ENCODE results near the gene ARPP21.

ARPP21 gene

GRCh38 chr3:35648347-35648746 is 9.0 kb downstream of the ARPP21 start:
- no peaks in the 10 kb centered on the region for H4K20me1 ChIP-seq (ENCODE audit: insufficient read depth, low read length, poor library complexity, severe bottlenecking)
- peak overlapping the region; percentile 56 for H3K9ac ChIP-seq (ENCODE audit: low read depth, low read length, poor library complexity, severe bottlenecking)
- H3F3A ChIP-seq (ENCODE audit: low read depth): no peaks in the 10 kb centered on the region
- H3K36me3 ChIP-seq (ENCODE audit: insufficient read depth, low read length): no peaks in the 10 kb centered on the region
- peaks cover 12% of the 10 kb centered on the region; the same call in 1 of the 2 replicates for H3K79me2 ChIP-seq (ENCODE audit: insufficient read depth, low read length)
- no peaks in the 10 kb centered on the region for H3K9me3 ChIP-seq (ENCODE audit: insufficient read depth, low read depth, low read length)
- peaks cover 71% of the 10 kb centered on the region for H3K4me1 ChIP-seq (ENCODE audit: insufficient read depth, low read length, poor library complexity, severe bottlenecking)
- TF ChIP-seq EZH2phosphoT487 (IDR thresholded peaks at IDR 0.05; ENCODE audit: borderline replicate concordance) (no peak), CTCF (conservative IDR thresholded peaks at IDR 0.05; ENCODE audit: low read length) (no peak)
- H3K9me2 ChIP-seq (replicated peaks; ENCODE audit: low read depth, low read length): no peaks in the 10 kb centered on the region
- peak overlapping the region; percentile 43 for H3K4me3 ChIP-seq (ENCODE audit: low read length, poor library complexity, severe bottlenecking)
- no peaks in the 10 kb centered on the region for H3K27me3 ChIP-seq (ENCODE audit: insufficient read depth, low read length, poor library complexity, severe bottlenecking)
- H3K4me2 ChIP-seq (ENCODE audit: low read depth, low read length, poor library complexity, severe bottlenecking): peak overlapping the region; percentile 35
- H2AFZ ChIP-seq (ENCODE audit: low read length): peak overlapping the region; percentile 9; the same call in 1 of the 2 replicates

DNA sequence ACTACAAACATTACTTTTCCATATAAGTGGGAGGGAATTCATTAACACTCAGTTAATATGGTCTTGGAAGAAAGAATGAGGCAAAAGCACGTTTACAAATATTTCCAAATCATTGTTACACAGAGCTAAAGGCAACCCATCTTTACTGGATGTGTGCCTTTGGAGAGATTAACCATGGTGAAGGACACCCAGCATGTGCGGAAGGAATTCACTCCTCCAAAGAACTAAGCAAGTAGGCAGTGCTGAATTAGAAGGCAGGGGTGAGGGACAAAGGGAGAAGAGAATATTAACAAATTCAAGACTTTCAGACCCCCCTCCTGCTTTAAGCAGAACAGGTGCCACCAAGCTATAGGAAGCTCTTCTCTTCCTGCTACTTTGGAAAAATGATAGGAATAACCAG is 10.1 kb downstream of the ARPP21 start:
- H3F3A ChIP-seq (ENCODE audit: low read depth): no peaks in the 10 kb centered on the region
- H3K9me2 ChIP-seq (replicated peaks; ENCODE audit: low read depth, low read length): no peaks in the 10 kb centered on the region
- TF ChIP-seq EZH2phosphoT487 (IDR thresholded peaks at IDR 0.05; ENCODE audit: borderline replicate concordance): no peak
- TF ChIP-seq CTCF (conservative IDR thresholded peaks at IDR 0.05; ENCODE audit: low read length): no peak
- no peaks in the 10 kb centered on the region for H4K20me1 ChIP-seq (ENCODE audit: insufficient read depth, low read length, poor library complexity, severe bottlenecking)
- H3K79me2 ChIP-seq (ENCODE audit: insufficient read depth, low read length): peaks cover 8% of the 10 kb centered on the region; the same call in 1 of the 2 replicates
- no peaks in the 10 kb centered on the region for H3K9me3 ChIP-seq (ENCODE audit: insufficient read depth, low read depth, low read length)
- no peak overlapping the region for H2AFZ ChIP-seq (ENCODE audit: low read length)
- H3K4me3 ChIP-seq (ENCODE audit: low read length, poor library complexity, severe bottlenecking): no peak overlapping the region
- H3K4me2 ChIP-seq (ENCODE audit: low read depth, low read length, poor library complexity, severe bottlenecking): no peak overlapping the region
- H3K9ac ChIP-seq (ENCODE audit: low read depth, low read length, poor library complexity, severe bottlenecking): peak overlapping the region; percentile 56
- no peaks in the 10 kb centered on the region for H3K27me3 ChIP-seq (ENCODE audit: insufficient read depth, low read length, poor library complexity, severe bottlenecking)
- no peaks in the 10 kb centered on the region for H3K36me3 ChIP-seq (ENCODE audit: insufficient read depth, low read length)
- peaks cover 81% of the 10 kb centered on the region for H3K4me1 ChIP-seq (ENCODE audit: insufficient read depth, low read length, poor library complexity, severe bottlenecking)

GRCh38 chr3:35651426-35651825 is 12.1 kb downstream of the ARPP21 start:
- Histone ChIP-seq H3K79me2 (ENCODE audit: insufficient read depth, low read length) (peaks cover 4% of the 10 kb centered on the region; the same call in 1 of the 2 replicates), H3K27me3 (ENCODE audit: insufficient read depth, low read length, poor library complexity, severe bottlenecking) (no peaks in the 10 kb centered on the region), H2AFZ (ENCODE audit: low read length) (no peak overlapping the region), H3K9ac (ENCODE audit: low read depth, low read length, poor library complexity, severe bottlenecking) (peak overlapping the region; percentile 38), H4K20me1 (ENCODE audit: insufficient read depth, low read length, poor library complexity, severe bottlenecking) (no peaks in the 10 kb centered on the region), H3K4me3 (ENCODE audit: low read length, poor library complexity, severe bottlenecking) (no peak overlapping the region), H3F3A (ENCODE audit: low read depth) (no peaks in the 10 kb centered on the region), H3K9me3 (ENCODE audit: insufficient read depth, low read depth, low read length) (no peaks in the 10 kb centered on the region), H3K9me2 (replicated peaks; ENCODE audit: low read depth, low read length) (no peaks in the 10 kb centered on the region), H3K36me3 (ENCODE audit: insufficient read depth, low read length) (no peaks in the 10 kb centered on the region), H3K4me1 (ENCODE audit: insufficient read depth, low read length, poor library complexity, severe bottlenecking) (peaks cover 76% of the 10 kb centered on the region), H3K4me2 (ENCODE audit: low read depth, low read length, poor library complexity, severe bottlenecking) (peak overlapping the region; percentile 1)
- TF ChIP-seq CTCF (conservative IDR thresholded peaks at IDR 0.05; ENCODE audit: low read length): no peak
- TF ChIP-seq EZH2phosphoT487 (IDR thresholded peaks at IDR 0.05; ENCODE audit: borderline replicate concordance): no peak

Data from Loucy (cell line).